Measurements from ENCODE around the gene HNF1A.
"Not testable (repeated sequence)": the region's sequence is repeated elsewhere in the genome, so short reads cannot be mapped to it uniquely, and the experiment has no call there.

The HNF1A gene

GRCh38 chr12:121043067-121043466 lies 64.7 kb downstream of the HNF1A start:
- Mint-ChIP-seq H3K9me3 (no peaks in the 10 kb centered on the region), H3K4me3 (no peak overlapping the region), H3K27me3 (ENCODE audit: low read depth, poor library complexity) (peaks cover 70% of the 10 kb centered on the region), H3K27ac (no peak overlapping the region), H3K4me1 (no peaks in the 10 kb centered on the region), H3K36me3 (ENCODE audit: low read depth) (no peaks in the 10 kb centered on the region)
- DNase-seq = no peak
- TF ChIP-seq CTCF (IDR thresholded peaks at IDR 0.05) = no peak

DNA sequence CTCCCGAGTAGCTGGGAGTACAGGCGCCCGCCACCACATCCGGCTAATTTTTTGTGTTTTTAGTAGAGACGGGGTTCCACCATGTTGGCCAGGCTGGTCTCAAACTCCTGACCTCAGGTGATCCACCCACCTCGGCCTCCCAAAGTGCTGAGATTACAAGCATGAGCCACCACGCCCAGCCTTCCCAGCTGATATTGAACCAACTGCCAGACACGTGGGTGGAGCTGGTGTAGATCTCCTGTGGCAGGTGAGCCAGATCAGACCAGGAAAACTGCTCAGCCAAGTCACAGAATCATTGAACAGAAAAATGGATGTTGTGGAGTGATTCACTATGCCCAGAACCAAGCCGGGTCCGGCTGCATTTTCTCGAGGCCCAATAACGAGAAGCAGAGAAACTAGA lies 69.1 kb downstream of the HNF1A start:
- H3K27me3 Mint-ChIP-seq (ENCODE audit: low read depth, poor library complexity) = peaks cover 45% of the 10 kb centered on the region
- H3K4me3 Mint-ChIP-seq; H3K9me3 Mint-ChIP-seq; DNase-seq; H3K36me3 Mint-ChIP-seq (ENCODE audit: low read depth); H3K27ac Mint-ChIP-seq; H3K4me1 Mint-ChIP-seq: not testable (repeated sequence)

DNA sequence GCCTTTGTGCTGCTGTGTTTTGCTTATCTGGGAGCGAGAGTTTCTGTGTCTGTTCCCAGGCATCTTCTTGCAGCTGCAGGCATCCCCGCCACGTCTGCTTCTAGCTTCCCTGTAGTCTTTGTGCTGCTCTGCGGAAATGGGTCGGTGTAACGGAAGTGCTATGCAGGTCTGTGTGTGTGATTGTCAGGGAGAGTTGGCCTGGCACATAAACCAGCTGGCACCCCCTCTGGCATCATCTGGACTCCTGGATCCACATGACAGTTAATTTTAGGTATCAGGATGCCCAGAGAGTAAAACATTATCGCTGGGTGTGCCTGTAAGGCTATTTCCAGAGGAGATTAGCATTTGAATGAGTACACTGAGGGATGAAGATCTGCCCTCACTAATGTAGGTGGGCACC lies 70.1 kb downstream of the HNF1A start:
- H3K27me3 Mint-ChIP-seq (ENCODE audit: low read depth, poor library complexity) = peaks cover 36% of the 10 kb centered on the region
- H3K36me3 Mint-ChIP-seq (ENCODE audit: low read depth) = no peaks in the 10 kb centered on the region
- no peaks in the 10 kb centered on the region for H3K4me1 Mint-ChIP-seq
- no peak for DNase-seq
- TF ChIP-seq CTCF (IDR thresholded peaks at IDR 0.05) = no peak
- H3K4me3 Mint-ChIP-seq = no peak overlapping the region
- no peak overlapping the region for H3K27ac Mint-ChIP-seq
- no peaks in the 10 kb centered on the region for H3K9me3 Mint-ChIP-seq

DNA sequence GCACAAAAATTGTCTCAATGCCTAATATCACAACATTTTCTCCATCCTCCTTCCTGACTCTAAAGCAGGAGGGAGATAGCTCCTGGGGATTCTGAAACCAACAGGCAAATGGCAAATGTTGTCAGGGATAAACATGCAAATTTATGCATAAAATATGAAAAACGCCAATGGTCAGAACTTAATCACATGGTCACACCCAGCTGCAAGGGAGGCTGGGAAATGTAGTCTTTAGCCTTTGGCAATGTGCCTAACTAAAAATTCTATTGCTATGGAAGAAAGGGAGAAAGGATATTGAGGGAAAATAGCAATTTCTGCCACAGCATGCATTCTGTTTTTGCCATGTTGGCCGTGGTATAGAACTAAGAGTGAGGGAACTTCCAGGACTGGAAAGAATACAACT lies 72.4 kb downstream of the HNF1A start:
- H3K36me3 Mint-ChIP-seq (ENCODE audit: low read depth) = no peaks in the 10 kb centered on the region
- no peaks in the 10 kb centered on the region for H3K9me3 Mint-ChIP-seq
- TF ChIP-seq CTCF (IDR thresholded peaks at IDR 0.05) = no peak
- no peak for DNase-seq
- peaks cover 21% of the 10 kb centered on the region for H3K27me3 Mint-ChIP-seq (ENCODE audit: low read depth, poor library complexity)
- H3K27ac Mint-ChIP-seq = no peak overlapping the region
- no peak overlapping the region for H3K4me3 Mint-ChIP-seq
- no peaks in the 10 kb centered on the region for H3K4me1 Mint-ChIP-seq

Data from nephron progenitor cell (in vitro differentiated cells).